H1 (cell line): ENCODE data around the gene CD48. TPM values are rescaled to one million over a fixed set of nuclear protein-coding genes. Genes with fewer than 3 reads are reported as not detected.

Source experiments
- SIRT6 ChIP-seq: IDR thresholded peaks from one replicate; pipeline ENCODE4 v1.7.1; 2012; ENCODE audit warnings: low read length, inconsistent platforms
- SP1 ChIP-seq: IDR thresholded peaks from 2 replicates; pipeline ENCODE4 v1.6.1; 2011; ENCODE audit warnings: low read depth, low read length
- SP4 ChIP-seq: IDR thresholded peaks from 2 replicates; pipeline ENCODE4 v1.6.1; 2012; ENCODE audit warnings: low read length, inconsistent platforms
- SRF ChIP-seq: IDR thresholded peaks from 2 replicates; pipeline ENCODE4 v1.6.1; 2011; ENCODE audit warnings: mild to moderate bottlenecking, low read depth, low read length, moderate library complexity
- polyA plus RNA-seq, 7 experiments: library from polyadenylated mRNA; depleted of rRNA in 3 of 7; stranded (reverse) in 5 of 7; unstranded in 2 of 7; fragments of >200 nt in 5 of 7; fragments of 200-250 nt in 2 of 7; gene quantifications; 1 replicate in 5 of 7; 2 replicates in 1 of 7; 4 replicates in 1 of 7; pipeline versions ENCODE4 v1.2.1 to v1.2.3, GENCODE V29; 2011 to 2013; ENCODE audit warnings: missing spikeins in 2 of 7, mixed read lengths in 2 of 7
- total RNA-seq: library from RNA; stranded (reverse); fragmentation: NEBNext Ultra II Directional; extraction: Animal tissue kit (Norgen Biotek cat#: 25700); gene quantifications from 2 replicates; pipeline ENCODE4 v1.2.1, GENCODE V29; 2021

Gene CD48
- total and polyA plus RNA-seq, 2 of the 8 experiments (the other 6 are each of a cell fraction or from before 2014, with no cell fraction given) = 0.08 TPM; not detected in 1

DNA sequence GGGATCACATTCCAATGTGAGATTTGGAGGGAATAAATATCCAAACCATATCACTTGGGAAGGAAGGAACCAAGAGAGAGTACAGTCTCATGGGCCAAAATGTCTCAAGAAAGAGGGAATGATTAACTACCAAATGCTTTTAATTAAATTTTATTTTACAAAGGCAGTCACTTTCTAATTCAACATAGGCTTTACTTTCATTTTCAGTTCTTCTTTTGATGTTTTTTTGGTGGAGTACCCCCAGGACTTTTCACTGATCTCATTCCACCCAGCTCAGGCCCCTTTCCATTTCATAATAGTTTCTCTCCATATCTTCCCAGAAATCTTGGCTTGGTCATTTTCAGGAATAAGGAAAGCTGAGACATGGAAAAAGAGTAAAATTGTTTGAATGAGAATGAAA, 22.3 kb upstream of the CD48 start (continued):
- TF ChIP-seq SRF = no peak
- TF ChIP-seq SIRT6 = no peak
- TF ChIP-seq SP1 = no peak
- no peak for TF ChIP-seq SP4
